SKM-1 treated with dmso at 0.1 percent for 144 hours (cell line): ENCODE results near the gene POU2F3.

Experiments
- DNase-seq: peaks from one replicate; lab custom pipeline; 2025; ENCODE audit not compliant: unreplicated experiment; lab: John Stamatoyannopoulos, UW

Gene POU2F3

GRCh38 chr11:120226242-120226641 lies 13.7 kb upstream of the POU2F3 start:
- DNase-seq = no peak

- DNase-seq = no peak
Observed at GRCh38 chr11:120226714-120227113, 13.2 kb upstream of the POU2F3 start.

- DNase-seq = no peak
Observed at GRCh38 chr11:120227228-120227852, 12.6 kb upstream of the POU2F3 start.

GRCh38 chr11:120228794-120229384 lies 11.1 kb upstream of the POU2F3 start:
- DNase-seq = no peak

- peak; percentile 28 for DNase-seq
Observed at GRCh38 chr11:120229451-120230424, 10.2 kb upstream of the POU2F3 start.

GRCh38 chr11:120230433-120231071 lies 9.4 kb upstream of the POU2F3 start:
- DNase-seq = no peak

- DNase-seq = no peak
Observed at GRCh38 chr11:120231963-120232362, 8.0 kb upstream of the POU2F3 start.

- no peak for DNase-seq
Observed at GRCh38 chr11:120233207-120233803, 6.6 kb upstream of the POU2F3 start.

GRCh38 chr11:120235024-120235628 lies 4.8 kb upstream of the POU2F3 start:
- no peak for DNase-seq

- DNase-seq = no peak
Observed at GRCh38 chr11:120236169-120237107, 3.5 kb upstream of the POU2F3 start.

GRCh38 chr11:120238968-120239620 lies 846 bp upstream of the POU2F3 start:
- no peak for DNase-seq

GRCh38 chr11:120240866-120241265 lies 926 bp downstream of the POU2F3 start:
- no peak for DNase-seq

- no peak for DNase-seq
Observed at GRCh38 chr11:120241277-120241676, 1.3 kb downstream of the POU2F3 start.

GRCh38 chr11:120243221-120243620 lies 3.3 kb downstream of the POU2F3 start:
- DNase-seq = no peak

- no peak for DNase-seq
Observed at GRCh38 chr11:120244476-120245365, 4.8 kb downstream of the POU2F3 start.

GRCh38 chr11:120245434-120245833 lies 5.5 kb downstream of the POU2F3 start:
- no peak for DNase-seq

- DNase-seq = no peak
Observed at GRCh38 chr11:120248551-120249278, 8.8 kb downstream of the POU2F3 start.
